A549 (cell line): ENCODE results near the gene DFFB. TPM values are rescaled to one million over a fixed set of nuclear protein-coding genes. Genes with fewer than 3 reads are reported as not detected.

Source experiments
- ATAC-seq, 2 experiments: fragments of 200-7000 bp in 1 of 2; fragments of >200 bp in 1 of 2; cut with Nextera tagmentation in 1 of 2; cut with Tn5 transposase in 1 of 2; 3 replicates each; pipeline versions ENCODE4 v1.8.0 to v1.9.1; 2018 to 2020; ENCODE audit warnings: mild to moderate bottlenecking in 1 of 2, moderate library complexity in 1 of 2
- CTCF ChIA-PET: fragments of 300-600 bp; sonication (Branson Sonifier 250); formaldehyde crosslinking; extraction: SDS; loops from one replicate; lab custom pipeline; 2021; ENCODE audit warnings: antibody characterized with exemption, inconsistent platforms; lab: Yijun Ruan, JAX
- POLR2A ChIA-PET: fragments of 350-600 bp; formaldehyde crosslinking; extraction: SDS; loops from one replicate; lab custom pipeline; 2021; ENCODE audit warnings: antibody characterized with exemption, inconsistent platforms; lab: Yijun Ruan, JAX
- DNase-seq, 2 experiments: peaks; one replicate each; pipeline versions ENCODE4 v3.0.0 to v3.0.0-alpha.2; 2011 to 2016; ENCODE audit warnings: low read depth in 1 of 2, low spot score in 1 of 2
- FAIRE-seq: peaks from 2 replicates; lab custom pipeline; 2011; peaks lifted over from hg19 to GRCh38; lab: Jason Lieb, UNC
- H3K27ac ChIP-seq, 2 experiments: fragments of >200 bp; sonication (Bioruptor Twin); formaldehyde crosslinking; 3 replicates each; pipeline ENCODE4 v1.5.1; 2016 to 2017
- H3K4me1 ChIP-seq: fragments of >200 bp; sonication (Bioruptor Twin); formaldehyde crosslinking; 3 replicates; pipeline ENCODE4 v1.6.1; 2016
- H3K4me2 ChIP-seq: fragments of >200 bp; sonication (Bioruptor Twin); formaldehyde crosslinking; 3 replicates; pipeline ENCODE4 v1.6.1; 2016
- H3K4me3 ChIP-seq: fragments of >200 bp; sonication (Bioruptor Twin); formaldehyde crosslinking; 3 replicates; pipeline ENCODE4 v1.5.1; 2016
- H3K9me3 ChIP-seq: fragments of >200 bp; sonication (Bioruptor Twin); formaldehyde crosslinking; 3 replicates; pipeline ENCODE4 v1.6.1; 2016
- BHLHE40 ChIP-seq: IDR thresholded peaks from 2 replicates; pipeline ENCODE4 v1.6.1; 2012; ENCODE audit warnings: low read depth, low read length, inconsistent platforms
- CBX8 ChIP-seq: fragments of 200-600 bp; sonication (generic); IDR thresholded peaks from 2 replicates; pipeline ENCODE4 v1.6.1; 2016
- CTCF ChIP-seq: fragments of >200 bp; sonication (Bioruptor Twin); formaldehyde crosslinking; IDR thresholded peaks from 3 replicates; pipeline ENCODE4 v1.5.1; 2016
- ELK1 ChIP-seq: fragments of 150-350 bp; IDR thresholded peaks from 2 replicates; pipeline ENCODE4 v1.6.1; 2014; ENCODE audit warnings: low read depth, mild to moderate bottlenecking, low read length
- ESRRA ChIP-seq: fragments of 150-350 bp; IDR thresholded peaks from 2 replicates; pipeline ENCODE4 v1.6.1; 2014; ENCODE audit warnings: mild to moderate bottlenecking, low read length, borderline replicate concordance
- GATA3 ChIP-seq: IDR thresholded peaks from 2 replicates; pipeline ENCODE4 v1.6.1; 2012; ENCODE audit warnings: borderline replicate concordance
- HEYL ChIP-seq: fragments of 250-450 bp; sonication (Bioruptor Pico); IDR thresholded peaks from 2 replicates; pipeline ENCODE4 v1.8.0; 2021; ENCODE audit warnings: mild to moderate bottlenecking, moderate library complexity
- HOXB13 ChIP-seq: fragments of 250-450 bp; sonication (Bioruptor Pico); IDR thresholded peaks from 2 replicates; pipeline ENCODE4 v1.5.0; 2020; ENCODE audit warnings: low read depth, mild to moderate bottlenecking, moderate library complexity
- HOXB5 ChIP-seq: fragments of 250-450 bp; sonication (Bioruptor Pico); IDR thresholded peaks from 2 replicates; pipeline ENCODE4 v1.5.0; 2020; ENCODE audit warnings: mild to moderate bottlenecking, moderate library complexity
- KDM5A ChIP-seq: fragments of 200-600 bp; sonication (generic); IDR thresholded peaks from 2 replicates; pipeline ENCODE4 v1.6.1; 2016; ENCODE audit warnings: antibody characterized with exemption, mild to moderate bottlenecking
- MAZ ChIP-seq: fragments of 150-350 bp; IDR thresholded peaks from 2 replicates; pipeline ENCODE4 v1.6.1; 2014; ENCODE audit warnings: antibody characterized with exemption, low read depth, low read length, borderline replicate concordance
- NR3C1 ChIP-seq: fragments of >200 bp; sonication (Bioruptor Twin); formaldehyde crosslinking; IDR thresholded peaks from 3 replicates; pipeline ENCODE4 v1.6.1; 2017
- RCOR1 ChIP-seq: fragments of 150-350 bp; IDR thresholded peaks from 2 replicates; pipeline ENCODE4 v1.6.1; 2014; ENCODE audit warnings: antibody characterized with exemption, low read length, low read depth
- SMC3 ChIP-seq: fragments of >200 bp; sonication (Bioruptor Twin); formaldehyde crosslinking; IDR thresholded peaks from 3 replicates; pipeline ENCODE4 v1.6.1; 2018; ENCODE audit warnings: inconsistent platforms
- SREBF2 ChIP-seq: fragments of 450-650 bp; IDR thresholded peaks from 2 replicates; pipeline ENCODE4 v1.6.1; 2014; ENCODE audit warnings: mild to moderate bottlenecking, moderate library complexity
- TFCP2L1 ChIP-seq: fragments of 250-450 bp; sonication (Bioruptor Pico); IDR thresholded peaks from 2 replicates; pipeline ENCODE4 v1.5.0; 2021; ENCODE audit warnings: mild to moderate bottlenecking
- ZFP36 ChIP-seq: fragments of 450-650 bp; IDR thresholded peaks from 2 replicates; pipeline ENCODE4 v1.6.1; 2014; ENCODE audit warnings: borderline replicate concordance; ENCODE audit not compliant: partially characterized antibody
- ZSCAN20 ChIP-seq: fragments of 250-450 bp; sonication (Bioruptor Pico); IDR thresholded peaks from 2 replicates; pipeline ENCODE4 v1.8.0; 2022; ENCODE audit warnings: mild to moderate bottlenecking, moderate library complexity
- WGBS: methylation state at CpG from one replicate; pipeline ENCODE4 v1.1.6; 2017; ENCODE audit errors: missing lambda C conversion rate; 5-methylcytosine and 5-hydroxymethylcytosine counted together
- polyA plus RNA-seq, 4 experiments: library from polyadenylated mRNA; depleted of rRNA in 3 of 4; stranded (reverse); fragments of >200 nt; fragmentation: RNase III in 1 of 4; extraction: RNeasy Plus Mini Kit Qiagen cat#74134 plus additional on column Dnase treatment in 1 of 4; gene quantifications; 2 replicates in 3 of 4; 3 replicates in 1 of 4; pipeline ENCODE4 v1.2.3, GENCODE V29; 2011 to 2017

Gene DFFB
- polyA plus RNA-seq, 2 of the 4 experiments (the other 2 are of a cell fraction) = 2.5 to 3.7 TPM

DNA sequence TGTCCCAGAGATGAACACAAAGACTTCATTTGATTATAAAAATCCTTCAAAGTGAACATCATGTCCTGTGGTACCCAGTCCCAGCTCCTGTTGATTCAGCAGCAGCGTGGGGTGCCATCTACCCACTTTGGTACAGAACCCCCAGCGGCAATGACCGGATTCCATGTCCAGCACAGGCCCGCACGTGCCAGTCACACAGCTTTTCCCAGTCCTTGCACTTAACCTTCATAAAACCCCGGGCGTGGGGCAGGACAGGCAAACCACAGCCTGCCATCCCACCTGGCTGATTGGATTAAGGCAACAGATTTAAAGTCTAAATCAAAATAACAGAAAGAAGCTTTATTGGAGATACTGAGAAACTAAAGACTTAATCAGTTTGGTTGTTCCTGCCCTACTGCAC lies 15.8 kb upstream of the DFFB start:
- no peaks in the 10 kb centered on the region for H3K4me1 ChIP-seq
- TF ChIP-seq SMC3 (no peak), NR3C1 (no peak), SREBF2 (no peak), HOXB13 (CRISPR knock-in tag) (no peak), HOXB5 (CRISPR knock-in tag) (no peak), ESRRA (no peak), MAZ (no peak), CBX8 (no peak), RCOR1 (no peak), ELK1 (no peak), BHLHE40 (no peak), CTCF (no peak), GATA3 (no peak)
- no peak overlapping the region for H3K4me3 ChIP-seq
- H3K27ac ChIP-seq = no peak overlapping the region
- DNase-seq (no peak), FAIRE-seq (no peak), ATAC-seq (no peak)
- peaks cover 7% of the 10 kb centered on the region; the same call in 2 of the 3 replicates for H3K9me3 ChIP-seq
- ChIA-PET CTCF (interaction anchor here (0.6 kb wide), 1 partner anchor 16 kb away, joined by 3 read pairs; the partner anchor contains the start of gene DFFB), POLR2A (no interaction called here)
- no peak overlapping the region for H3K4me2 ChIP-seq
- WGBS = 94% methylated on average over 5 of the region's 7 CpGs

GRCh38 chr1:3842912-3843311 lies 14.4 kb upstream of the DFFB start:
- FAIRE-seq = no peak

More at GRCh38 chr1:3842912-3843311, 14.4 kb upstream of the DFFB start:
- Histone ChIP-seq H3K4me3 (no peak overlapping the region), H3K9me3 (no peaks in the 10 kb centered on the region; the same call in 2 of the 3 replicates), H3K27ac (no peak overlapping the region), H3K4me2 (no peak overlapping the region), H3K4me1 (no peaks in the 10 kb centered on the region)
- no peak for ATAC-seq
- no peak for TF ChIP-seq TFCP2L1 (CRISPR knock-in tag)
- no peak for TF ChIP-seq ZSCAN20 (CRISPR knock-in tag)
- no peak for TF ChIP-seq ZFP36
- no peak for TF ChIP-seq ELK1
- TF ChIP-seq HOXB5 (CRISPR knock-in tag) = no peak
- TF ChIP-seq CTCF = no peak
- no peak for TF ChIP-seq KDM5A
- no peak for TF ChIP-seq RCOR1
- no peak for TF ChIP-seq HEYL
- ChIA-PET POLR2A (no interaction called here), CTCF (no interaction called here)
- no peak for DNase-seq
- 95% methylated on average over 9 of the region's 9 CpGs for WGBS
